Left cardiac atrium (tissue), 4 donors: Measurements from ENCODE around the gene COMP. TPM values are rescaled to one million over a fixed set of nuclear protein-coding genes. Genes with fewer than 3 reads are reported as not detected.
"Not testable (repeated sequence)": the region's sequence is repeated elsewhere in the genome, so short reads cannot be mapped to it uniquely, and the experiment has no call there.

Source experiments
- ATAC-seq, 2 donors: fragments of 200-7000 bp; cut with Tn5 transposase; one replicate each; pipeline ENCODE4 v1.9.1; 2020; ENCODE audit warnings: mild to moderate bottlenecking in 2 of 2, moderate library complexity in 2 of 2
- DNase-seq: peaks from one replicate; pipeline ENCODE4 v3.0.0-alpha.2; 2020
- intact Hi-C, 2 donors: fragments of 100-400 bp; cut with DNase I; formaldehyde crosslinking; loops; one replicate each; pipeline versions ENCODE4 v1.14.1 to v1.15.1; 2022 to 2023
- long read RNA-seq: library from polyadenylated mRNA; unstranded; transcript quantifications from one replicate; pipeline ENCODE4 v2.0.0, GENCODE V29; 2021
- total RNA-seq, 2 donors: library from RNA; stranded (reverse); fragmentation: NEBNext Ultra II Directional; extraction: Animal tissue kit (Norgen Biotek cat#: 25700); gene quantifications; one replicate each; pipeline ENCODE4 v1.2.1, GENCODE V29; 2021
- donor health status: DM: no; HTN: yes; CAD: no.
- donor health status: DM: no; HTN: yes; CAD: no; lungs with severe emphysema.
- donor health status: DM: yes; HTN: yes; CAD: no.
- donor health status: Dilated cardiomyopathy.

The COMP gene
- 1 to 10 TPM; 6.5 to 9.8 TPM for total RNA-seq
- long read RNA-seq, transcript COMP-201 (19 exons, 2,461 nt) = major isoform, 18 of 25 reads
- long read RNA-seq, partial matches to known transcripts = 5 of 25 reads
- long read RNA-seq, other reads (novel, unspliced or antisense) = 1 of 25 reads

- intact Hi-C loops = no loop called here
- ATAC-seq (no peak), DNase-seq (no peak)
These were observed at the start of gene COMP for GRCh38 chr19:18790566-18791314. Gene COMP (minus strand): TSS chr19:18791305. CDS start chr19:18791269, 36 bp downstream.

DNA sequence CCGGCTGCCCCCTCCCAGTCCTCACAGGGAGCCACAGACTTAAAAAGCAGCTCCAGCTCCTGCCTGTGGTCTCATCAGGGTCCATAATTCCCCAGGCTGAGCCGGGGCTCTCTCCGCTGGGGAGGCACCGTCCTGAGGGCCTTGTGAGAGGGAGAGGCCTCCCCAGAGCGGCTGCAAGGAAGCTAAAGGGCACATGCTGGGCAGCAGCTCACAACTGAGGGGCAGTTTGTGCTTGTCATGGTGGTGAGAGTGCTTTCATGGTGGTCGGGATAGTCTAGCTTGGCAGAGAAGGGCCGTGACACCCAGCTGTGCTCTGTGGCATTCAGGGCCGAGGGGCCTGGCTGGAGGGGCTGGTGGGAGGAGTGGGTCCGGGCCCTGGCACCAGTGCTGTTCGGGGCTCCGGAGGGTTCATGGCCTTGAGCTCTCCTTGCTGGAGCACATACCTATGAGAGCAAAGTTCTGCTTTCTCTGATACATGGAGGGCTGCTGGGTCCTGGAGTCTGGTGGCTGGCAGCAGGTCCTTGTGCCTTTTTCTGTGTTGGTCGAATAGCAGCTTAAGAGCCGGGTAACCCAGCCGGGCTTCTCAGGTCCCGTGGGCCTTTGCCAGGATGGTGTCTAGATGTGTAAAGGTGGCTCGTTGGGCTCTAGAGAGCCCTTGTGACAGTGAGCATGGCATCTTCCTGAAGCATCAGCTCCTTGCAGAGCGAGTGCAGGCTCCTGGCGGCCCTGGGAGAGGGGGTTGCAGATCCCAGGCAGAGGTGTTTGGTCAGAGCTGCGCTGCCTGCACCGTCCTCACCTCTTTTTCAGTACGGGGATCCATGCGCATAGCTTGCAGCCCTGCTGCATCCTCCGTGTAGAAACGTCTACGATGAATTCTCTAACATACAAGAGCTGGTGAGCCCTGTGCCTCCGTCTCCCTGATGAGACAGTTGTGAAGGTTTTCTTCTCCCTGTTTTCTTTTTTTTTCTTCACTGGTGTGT is 49.5 kb upstream of the COMP start:
- ATAC-seq = peak in 1 of 2 donors; percentile 23
- intact Hi-C loops = loop anchor here in 1 of 2 donors (10.0 kb wide), 1 partner anchor 386 kb away; no protein-coding TSS in a partner anchor
- no peak for DNase-seq

DNA sequence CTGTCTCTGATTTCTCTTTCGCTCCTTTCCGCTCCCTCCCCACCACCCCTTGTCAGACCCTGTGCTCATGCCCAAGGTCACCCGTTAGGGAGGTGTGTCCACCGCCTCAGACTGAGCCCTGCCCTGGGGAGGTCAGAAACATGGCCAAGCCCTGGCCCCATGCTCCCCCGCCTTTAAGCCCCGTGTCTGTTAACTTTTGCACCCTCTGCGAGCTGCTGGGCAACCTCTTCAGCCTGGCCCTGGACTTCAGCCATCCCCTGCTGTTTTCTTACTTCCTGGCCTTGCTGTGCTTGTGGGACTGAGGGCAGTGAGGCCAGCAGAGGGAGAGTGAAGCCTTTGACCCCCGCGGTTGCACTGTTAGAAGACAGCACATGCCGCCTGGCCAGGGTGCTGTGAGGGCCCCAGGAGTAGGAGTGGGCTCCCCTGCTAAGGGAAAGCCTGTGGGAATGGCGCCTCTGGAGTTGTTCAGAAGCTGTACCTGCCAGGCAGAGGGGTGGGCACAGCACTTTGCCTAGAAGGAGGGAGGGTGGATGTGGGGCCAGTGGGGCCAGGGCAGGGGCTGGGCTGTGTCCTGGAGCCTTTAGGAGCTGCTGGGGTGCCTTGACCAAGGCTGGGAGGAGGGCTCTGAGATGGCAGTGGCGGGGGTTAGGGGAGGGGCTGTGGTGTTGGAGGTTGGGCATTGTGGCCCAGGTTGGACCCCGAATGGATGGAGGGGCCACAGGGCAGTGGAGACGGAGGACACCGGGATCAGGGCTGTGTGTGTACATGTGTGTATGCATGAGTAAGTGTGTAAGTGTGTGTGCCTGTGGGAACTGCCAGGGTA is 48.6 kb upstream of the COMP start:
- peak in 1 of 2 donors; percentile 38 for ATAC-seq
- intact Hi-C loops = loop anchor here (10.0 kb wide), 2 partner anchors 155 to 385 kb away; partner anchors contain the start of gene CRTC1 (in 1 of the 2)
- no peak for DNase-seq

- intact Hi-C loops = loop anchor here in 1 of 2 donors (10.0 kb wide), 1 partner anchor 150 kb away; the partner anchor contains the start of gene CRTC1
- DNase-seq = no peak
- no peak for ATAC-seq
These were observed 43.5 kb upstream of the COMP start for GRCh38 chr19:18834644-18834984.

GRCh38 chr19:18833849-18834643 is 42.9 kb upstream of the COMP start:
- DNase-seq (no peak), ATAC-seq (no peak)
- intact Hi-C loops = loop anchor here in 1 of 2 donors (10.0 kb wide), 1 partner anchor 149 kb away; the partner anchor contains the start of gene CRTC1

GRCh38 chr19:18833141-18833476 is 42.0 kb upstream of the COMP start:
- intact Hi-C loops = loop anchor here in 1 of 2 donors (10.0 kb wide), 1 partner anchor 148 kb away; the partner anchor contains the start of gene CRTC1
- ATAC-seq = no peak
- no peak for DNase-seq

- ATAC-seq = peak; percentile 21 to 35
- DNase-seq = no peak
- intact Hi-C loops = loop anchor here in 1 of 2 donors (10.0 kb wide), 1 partner anchor 148 kb away; the partner anchor contains the start of gene CRTC1
These were observed 41.4 kb upstream of the COMP start for GRCh38 chr19:18832306-18833140.

- intact Hi-C loops = loop anchor here in 1 of 2 donors (10.0 kb wide), 1 partner anchor 147 kb away; the partner anchor contains the start of gene CRTC1
- ATAC-seq = peak; percentile 93 to 96
These were observed 40.6 kb upstream of the COMP start, which contains the start of gene UPF1 for GRCh38 chr19:18831524-18832305. Gene UPF1 (plus strand): TSS chr19:18831959. CDS start chr19:18832210, 251 bp downstream.

GRCh38 chr19:18830488-18830887 is 39.4 kb upstream of the COMP start:
- DNase-seq (no peak), ATAC-seq (no peak)
- intact Hi-C loops = loop anchor here in 1 of 2 donors (10.0 kb wide), 1 partner anchor 146 kb away; the partner anchor contains the start of gene CRTC1

More at GRCh38 chr19:18831524-18832305, 40.6 kb upstream of the COMP start, which contains the start of gene UPF1:
- DNase-seq = peak; percentile 95

- ATAC-seq (no peak), DNase-seq (no peak)
- intact Hi-C loops = no loop called here
These were observed 37.7 kb upstream of the COMP start for GRCh38 chr19:18828786-18829185.

- intact Hi-C loops = no loop called here
- ATAC-seq (no peak), DNase-seq (no peak)
These were observed 26.5 kb upstream of the COMP start for GRCh38 chr19:18817574-18817973.

GRCh38 chr19:18816645-18817044 is 25.5 kb upstream of the COMP start:
- DNase-seq, intact Hi-C loops, ATAC-seq: not testable (repeated sequence)

DNA sequence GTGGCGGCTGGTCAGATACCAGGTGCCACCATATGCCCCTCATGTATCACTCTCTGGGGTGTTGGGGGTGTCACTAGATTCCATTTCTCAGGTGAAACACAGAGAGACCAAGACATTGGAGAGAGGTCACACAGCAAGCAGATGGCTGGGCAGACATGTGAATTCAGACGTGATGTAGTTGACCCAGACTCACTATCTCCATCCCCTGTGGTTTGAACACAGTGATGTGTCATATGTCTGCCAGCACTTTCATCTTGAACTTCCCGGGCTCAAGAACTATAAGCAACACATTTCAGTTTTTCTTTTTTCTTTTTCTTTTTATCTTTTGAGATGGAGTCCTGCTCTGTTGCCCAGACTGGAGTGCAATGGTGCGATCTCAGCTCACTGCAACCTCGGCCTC is 24.6 kb upstream of the COMP start:
- no peak for DNase-seq
- intact Hi-C loops = no loop called here
- ATAC-seq = no peak

DNA sequence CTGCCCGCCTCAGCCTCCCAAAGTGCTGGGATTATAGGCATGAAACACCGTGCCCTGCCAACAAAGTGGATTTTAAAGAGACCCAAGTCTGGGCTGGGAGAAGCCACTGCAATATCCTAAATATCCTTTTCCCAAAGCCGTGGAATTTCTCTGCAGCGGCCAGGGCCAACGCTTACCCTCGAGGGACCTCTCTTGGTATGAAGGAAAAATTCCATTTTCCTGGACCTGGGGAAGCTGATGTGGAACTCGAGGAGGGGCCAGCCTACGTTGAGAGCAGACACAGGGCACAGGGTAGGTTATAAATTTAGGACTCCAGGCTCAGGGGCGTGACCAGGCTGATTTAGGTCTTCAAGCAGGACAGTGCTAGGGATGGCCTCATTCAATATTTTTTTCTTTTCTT is 23.0 kb upstream of the COMP start:
- DNase-seq = peak; percentile 38
- peak; percentile 14 to 77 for ATAC-seq
- intact Hi-C loops = no loop called here

DNA sequence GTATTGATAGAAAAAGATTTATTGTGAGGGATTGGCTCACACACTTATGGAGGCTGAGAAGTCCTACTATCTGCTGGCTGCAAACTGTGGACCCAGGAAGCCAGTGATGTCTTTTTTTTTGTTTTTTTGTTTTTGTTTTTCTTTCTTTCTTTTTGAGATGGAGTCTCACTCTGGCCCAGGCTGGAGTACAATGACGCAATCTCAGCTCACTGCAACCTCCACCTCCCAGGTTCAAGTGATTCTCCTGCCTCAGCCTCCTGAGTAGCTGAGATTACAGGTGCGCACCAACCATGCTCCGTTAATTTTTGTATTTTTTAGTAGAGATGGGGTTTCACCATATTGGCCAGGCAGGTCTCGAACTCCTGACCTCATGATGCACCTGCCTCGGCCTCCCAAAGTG is 20.5 kb upstream of the COMP start:
- intact Hi-C loops, ATAC-seq, DNase-seq: not testable (repeated sequence)
